OCI-LY1 (cell line): ENCODE data around the gene TRMU.

Experiments used
- H2AFZ ChIP-seq: fragments of 200-600 bp; sonication (generic), shearing (Covaris generic); 2 replicates; pipeline ENCODE4 v1.6.0; 2014; ENCODE audit warnings: antibody characterized with exemption, mild to moderate bottlenecking, low read length
- H3F3A ChIP-seq: fragments of 200-600 bp; sonication (generic), shearing (Covaris generic); 2 replicates; pipeline ENCODE4 v1.6.0; 2014; ENCODE audit warnings: mild to moderate bottlenecking, antibody characterized with exemption, low read length, moderate library complexity; ENCODE audit not compliant: insufficient read depth
- H3K27ac ChIP-seq: fragments of 200-600 bp; sonication (generic); 2 replicates; pipeline ENCODE4 v1.5.1; 2014; ENCODE audit warnings: low read length, mixed run types, mild to moderate bottlenecking, low read depth; ENCODE audit not compliant: poor library complexity, severe bottlenecking
- H3K27me3 ChIP-seq: fragments of 200-600 bp; sonication (generic); 2 replicates; pipeline ENCODE4 v1.6.0; 2014; ENCODE audit warnings: antibody characterized with exemption, mild to moderate bottlenecking, low read length, moderate library complexity; ENCODE audit not compliant: insufficient read depth
- H3K36me3 ChIP-seq: fragments of 200-600 bp; sonication (generic); 2 replicates; pipeline ENCODE4 v1.6.1; 2014; ENCODE audit warnings: mild to moderate bottlenecking, antibody characterized with exemption, low read length, moderate library complexity, mixed read lengths; ENCODE audit not compliant: insufficient read depth
- H3K4me1 ChIP-seq: fragments of 200-600 bp; sonication (generic); 2 replicates; pipeline ENCODE4 v1.5.1; 2014; ENCODE audit warnings: mild to moderate bottlenecking, low read length, moderate library complexity; ENCODE audit not compliant: insufficient read depth, severe bottlenecking
- H3K4me2 ChIP-seq: fragments of 200-600 bp; sonication (generic), shearing (Covaris generic); 2 replicates; pipeline ENCODE4 v1.6.1; 2014; ENCODE audit warnings: low read length
- H3K4me3 ChIP-seq: fragments of 200-600 bp; sonication (generic); 2 replicates; pipeline ENCODE4 v1.5.1; 2014; ENCODE audit warnings: low read length, low read depth, mild to moderate bottlenecking, mixed read lengths; ENCODE audit not compliant: poor library complexity, severe bottlenecking
- H3K79me2 ChIP-seq: fragments of 200-600 bp; shearing (Covaris generic); 2 replicates; pipeline ENCODE4 v1.6.1; 2016; ENCODE audit warnings: mixed run types, low read length, mixed read lengths; ENCODE audit not compliant: insufficient read depth
- H3K9ac ChIP-seq: fragments of 200-600 bp; sonication (generic), shearing (Covaris generic); 2 replicates; pipeline ENCODE4 v1.6.1; 2014; ENCODE audit warnings: mild to moderate bottlenecking, low read length, mixed read lengths
- H3K9me2 ChIP-seq: fragments of 200-600 bp; sonication (generic), shearing (Covaris generic); 2 replicates; pipeline ENCODE4 v1.6.1; 2014; ENCODE audit warnings: low read depth, mild to moderate bottlenecking, low read length, mixed read lengths
- H3K9me3 ChIP-seq: fragments of 200-600 bp; shearing (Covaris generic); 2 replicates; pipeline ENCODE4 v1.6.1; 2014; ENCODE audit warnings: low read length, mixed read lengths
- H4K20me1 ChIP-seq: fragments of 200-600 bp; sonication (generic), shearing (Covaris generic); 2 replicates; pipeline ENCODE4 v1.6.0; 2016; ENCODE audit warnings: mild to moderate bottlenecking, low read length; ENCODE audit not compliant: insufficient read depth
- CTCF ChIP-seq: fragments of 200-600 bp; sonication (generic), shearing (Covaris generic); IDR thresholded peaks from 2 replicates; pipeline ENCODE4 v1.5.1; 2017; ENCODE audit warnings: mild to moderate bottlenecking, antibody characterized with exemption, low read length, moderate library complexity, mixed read lengths
- EZH2 ChIP-seq: fragments of 200-600 bp; sonication (generic), shearing (Covaris generic); IDR thresholded peaks from 2 replicates; pipeline ENCODE4 v1.8.0; 2017; ENCODE audit warnings: borderline replicate concordance, mixed run types, mild to moderate bottlenecking, antibody characterized with exemption, low read length, moderate library complexity, mixed read lengths

Gene TRMU

GRCh38 chr22:46387748-46388147, 52.2 kb downstream of the TRMU start:
- Histone ChIP-seq H3K9ac (no peak overlapping the region), H4K20me1 (no peaks in the 10 kb centered on the region), H3K27me3 (no peaks in the 10 kb centered on the region), H3K27ac (no peak overlapping the region), H3K36me3 (no peaks in the 10 kb centered on the region), H3K9me2 (no peaks in the 10 kb centered on the region), H3K4me1 (no peaks in the 10 kb centered on the region), H3K4me2 (no peak overlapping the region), H2AFZ (no peak overlapping the region), H3K9me3 (no peaks in the 10 kb centered on the region), H3K79me2 (no peaks in the 10 kb centered on the region), H3K4me3 (no peak overlapping the region), H3F3A (no peaks in the 10 kb centered on the region)
- TF ChIP-seq EZH2 (no peak), CTCF (no peak)

GRCh38 chr22:46388647-46389046, 53.1 kb downstream of the TRMU start:
- Histone ChIP-seq H3K79me2 (no peaks in the 10 kb centered on the region), H3K27me3 (no peaks in the 10 kb centered on the region), H3K4me2 (no peak overlapping the region), H3K9me3 (no peaks in the 10 kb centered on the region), H3K4me1 (no peaks in the 10 kb centered on the region), H3K27ac (no peak overlapping the region), H4K20me1 (no peaks in the 10 kb centered on the region), H3K4me3 (no peak overlapping the region), H3F3A (no peaks in the 10 kb centered on the region), H3K36me3 (no peaks in the 10 kb centered on the region), H3K9me2 (no peaks in the 10 kb centered on the region), H2AFZ (no peak overlapping the region), H3K9ac (no peak overlapping the region)
- TF ChIP-seq EZH2, result no peak
- TF ChIP-seq CTCF, result no peak

DNA sequence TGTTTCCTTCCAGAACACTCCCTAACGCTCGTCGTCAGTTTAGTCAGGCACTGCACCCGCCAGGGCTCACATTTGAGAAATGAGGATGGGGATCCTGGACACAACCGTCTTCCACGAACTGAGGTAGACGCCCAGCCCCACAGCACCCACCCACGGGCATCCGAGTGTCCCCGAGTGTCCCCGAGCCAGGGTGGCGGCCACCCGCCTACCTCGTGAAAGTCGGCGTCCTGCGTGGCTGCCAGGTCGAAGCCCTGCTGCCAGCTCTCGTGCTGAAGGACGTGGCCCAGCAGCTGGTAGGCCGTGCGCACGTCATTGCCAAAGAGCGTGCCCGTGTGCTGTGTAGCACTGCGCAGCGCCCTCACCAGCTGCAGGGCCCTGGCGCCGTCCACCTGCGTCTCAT, 53.6 kb downstream of the TRMU start:
- Histone ChIP-seq H3K27me3 (no peaks in the 10 kb centered on the region), H2AFZ (no peak overlapping the region), H3K4me3 (no peak overlapping the region), H3K9me3 (no peaks in the 10 kb centered on the region), H3K27ac (no peak overlapping the region), H3K79me2 (no peaks in the 10 kb centered on the region), H3K9me2 (no peaks in the 10 kb centered on the region), H3K36me3 (no peaks in the 10 kb centered on the region; the same call in 1 of the 2 replicates), H3K4me1 (no peaks in the 10 kb centered on the region), H3K4me2 (no peak overlapping the region), H4K20me1 (no peaks in the 10 kb centered on the region), H3K9ac (no peak overlapping the region), H3F3A (no peaks in the 10 kb centered on the region)
- TF ChIP-seq CTCF (no peak), EZH2 (no peak)
